SJSA1 (cell line): ENCODE data around the gene AMOTL1. TPM values are rescaled to one million over a fixed set of nuclear protein-coding genes. Genes with fewer than 3 reads are reported as not detected.

Experiments used
- DNase-seq, 2 experiments: peaks; one replicate each; pipeline ENCODE4 v3.0.0-alpha.2; 2015 to 2020; ENCODE audit warnings: low spot score in 2 of 2, low read depth in 1 of 2
- H3K27ac ChIP-seq: fragments of 250-450 bp; sonication (Bioruptor Pico); 2 replicates; pipeline ENCODE4 v1.5.1; 2020; ENCODE audit warnings: mild to moderate bottlenecking, moderate library complexity
- H3K27me3 ChIP-seq: fragments of 250-450 bp; sonication (Bioruptor Pico); replicated peaks from 2 replicates; pipeline ENCODE4 v1.5.1; 2020; ENCODE audit warnings: mild to moderate bottlenecking, moderate library complexity
- H3K36me3 ChIP-seq: fragments of 250-450 bp; sonication (Bioruptor Pico); 2 replicates; pipeline ENCODE4 v1.5.1; 2020; ENCODE audit warnings: mild to moderate bottlenecking
- H3K4me1 ChIP-seq: fragments of 250-450 bp; sonication (Bioruptor Pico); replicated peaks from 2 replicates; pipeline ENCODE4 v1.6.1; 2021; ENCODE audit warnings: mild to moderate bottlenecking
- H3K4me3 ChIP-seq: fragments of 250-450 bp; sonication (Bioruptor Pico); 2 replicates; pipeline ENCODE4 v1.5.1; 2020; ENCODE audit warnings: mild to moderate bottlenecking
- H3K9me3 ChIP-seq: fragments of 250-450 bp; sonication (Bioruptor Pico); replicated peaks from 2 replicates; pipeline ENCODE4 v1.5.1; 2020; ENCODE audit warnings: mild to moderate bottlenecking
- total RNA-seq: library from RNA; depleted of rRNA; stranded (reverse); fragments of >200 nt; shearing (Covaris generic); gene quantifications from 2 replicates; pipeline ENCODE4 v1.2.3, GENCODE V29; 2014

Gene AMOTL1
- total RNA-seq, 1 experiment from 2014 or later: 14.8 TPM

GRCh38 chr11:94820480-94820879, 52.3 kb downstream of the AMOTL1 start:
- Histone ChIP-seq H3K36me3 (no peaks in the 10 kb centered on the region; the same call in none of the 2 replicates), H3K27ac (no peak overlapping the region), H3K9me3 (no peaks in the 10 kb centered on the region), H3K4me3 (no peak overlapping the region), H3K4me1 (no peaks in the 10 kb centered on the region), H3K27me3 (no peaks in the 10 kb centered on the region)
- DNase-seq: no peak

GRCh38 chr11:94821439-94821838, 53.3 kb downstream of the AMOTL1 start:
- no peak for DNase-seq
- H3K27ac ChIP-seq: no peak overlapping the region
- H3K4me3 ChIP-seq: no peak overlapping the region
- H3K9me3 ChIP-seq: no peaks in the 10 kb centered on the region
- H3K27me3 ChIP-seq: no peaks in the 10 kb centered on the region
- no peaks in the 10 kb centered on the region for H3K4me1 ChIP-seq
- no peaks in the 10 kb centered on the region; the same call in none of the 2 replicates for H3K36me3 ChIP-seq

GRCh38 chr11:94822080-94822479, 53.9 kb downstream of the AMOTL1 start:
- no peaks in the 10 kb centered on the region for H3K9me3 ChIP-seq
- H3K4me3 ChIP-seq: no peak overlapping the region
- DNase-seq: no peak
- no peaks in the 10 kb centered on the region for H3K27me3 ChIP-seq
- H3K4me1 ChIP-seq: no peaks in the 10 kb centered on the region
- H3K36me3 ChIP-seq: no peaks in the 10 kb centered on the region; the same call in none of the 2 replicates
- H3K27ac ChIP-seq: no peak overlapping the region

GRCh38 chr11:94823102-94823732, 55.1 kb downstream of the AMOTL1 start:
- H3K27ac ChIP-seq: no peak overlapping the region
- DNase-seq: no peak
- no peaks in the 10 kb centered on the region for H3K4me1 ChIP-seq
- H3K36me3 ChIP-seq: no peaks in the 10 kb centered on the region; the same call in none of the 2 replicates
- no peak overlapping the region for H3K4me3 ChIP-seq
- H3K9me3 ChIP-seq: no peaks in the 10 kb centered on the region
- no peaks in the 10 kb centered on the region for H3K27me3 ChIP-seq

GRCh38 chr11:94825031-94825430, 56.9 kb downstream of the AMOTL1 start:
- H3K4me1 ChIP-seq: no peaks in the 10 kb centered on the region
- no peaks in the 10 kb centered on the region; the same call in none of the 2 replicates for H3K36me3 ChIP-seq

GRCh38 chr11:94825481-94825880, 57.3 kb downstream of the AMOTL1 start:
- Histone ChIP-seq H3K4me3 (no peak overlapping the region), H3K4me1 (no peaks in the 10 kb centered on the region), H3K36me3 (no peaks in the 10 kb centered on the region; the same call in none of the 2 replicates), H3K9me3 (no peaks in the 10 kb centered on the region), H3K27ac (no peak overlapping the region), H3K27me3 (no peaks in the 10 kb centered on the region)
- DNase-seq: no peak

More at GRCh38 chr11:94825031-94825430, 56.9 kb downstream of the AMOTL1 start:
- H3K9me3 ChIP-seq: no peaks in the 10 kb centered on the region
- H3K4me3 ChIP-seq: no peak overlapping the region
- H3K27ac ChIP-seq: no peak overlapping the region
- DNase-seq: no peak
- no peaks in the 10 kb centered on the region for H3K27me3 ChIP-seq

- Histone ChIP-seq H3K36me3 (no peaks in the 10 kb centered on the region; the same call in none of the 2 replicates), H3K27ac (no peak overlapping the region), H3K27me3 (no peaks in the 10 kb centered on the region), H3K4me1 (no peaks in the 10 kb centered on the region), H3K9me3 (no peaks in the 10 kb centered on the region), H3K4me3 (no peak overlapping the region)
- DNase-seq: no peak
Observed at GRCh38 chr11:94826415-94826814, 58.3 kb downstream of the AMOTL1 start.

- no peak for DNase-seq
- H3K9me3 ChIP-seq: no peaks in the 10 kb centered on the region
- H3K4me1 ChIP-seq: no peaks in the 10 kb centered on the region
- H3K4me3 ChIP-seq: no peak overlapping the region
- no peaks in the 10 kb centered on the region for H3K27me3 ChIP-seq
- H3K36me3 ChIP-seq: peaks cover 3% of the 10 kb centered on the region
- H3K27ac ChIP-seq: no peak overlapping the region
Observed at GRCh38 chr11:94828088-94828487, 59.9 kb downstream of the AMOTL1 start.

- Histone ChIP-seq H3K4me1 (peaks cover 17% of the 10 kb centered on the region), H3K27ac (no peak overlapping the region), H3K4me3 (no peak overlapping the region), H3K9me3 (no peaks in the 10 kb centered on the region), H3K36me3 (0 out of 2 replicates have a peak, but pooled peaks cover 3% of the 10 kb centered on the region), H3K27me3 (no peaks in the 10 kb centered on the region)
- DNase-seq: no peak
Observed at GRCh38 chr11:94830722-94831510, 62.8 kb downstream of the AMOTL1 start.

- no peaks in the 10 kb centered on the region for H3K27me3 ChIP-seq
- no peak overlapping the region for H3K4me3 ChIP-seq
- 0 out of 2 replicates have a peak, but pooled peaks cover 3% of the 10 kb centered on the region for H3K36me3 ChIP-seq
- no peaks in the 10 kb centered on the region for H3K9me3 ChIP-seq
- H3K4me1 ChIP-seq: peaks cover 22% of the 10 kb centered on the region
- no peak for DNase-seq
- no peak overlapping the region for H3K27ac ChIP-seq
Observed at GRCh38 chr11:94831529-94831928, 63.4 kb downstream of the AMOTL1 start.

- no peaks in the 10 kb centered on the region for H3K27me3 ChIP-seq
- H3K4me1 ChIP-seq: peaks cover 22% of the 10 kb centered on the region
- no peaks in the 10 kb centered on the region for H3K9me3 ChIP-seq
- no peak overlapping the region for H3K4me3 ChIP-seq
- DNase-seq: no peak
- no peak overlapping the region for H3K27ac ChIP-seq
- 0 out of 2 replicates have a peak, but pooled peaks cover 3% of the 10 kb centered on the region for H3K36me3 ChIP-seq
Observed at GRCh38 chr11:94832604-94833235, 64.6 kb downstream of the AMOTL1 start.

- DNase-seq: peak; percentile 46 to 70
- no peaks in the 10 kb centered on the region for H3K27me3 ChIP-seq
- H3K9me3 ChIP-seq: no peaks in the 10 kb centered on the region
- 0 out of 2 replicates have a peak, but pooled peaks cover 3% of the 10 kb centered on the region for H3K36me3 ChIP-seq
- H3K4me1 ChIP-seq: peaks cover 25% of the 10 kb centered on the region
- peak overlapping the region; percentile 71 for H3K27ac ChIP-seq
- H3K4me3 ChIP-seq: no peak overlapping the region
Observed at GRCh38 chr11:94834911-94835593, 66.9 kb downstream of the AMOTL1 start.

- DNase-seq: no peak
- peaks cover 25% of the 10 kb centered on the region for H3K4me1 ChIP-seq
- no peaks in the 10 kb centered on the region for H3K27me3 ChIP-seq
- 0 out of 2 replicates have a peak, but pooled peaks cover 3% of the 10 kb centered on the region for H3K36me3 ChIP-seq
- peak overlapping the region; percentile 71 for H3K27ac ChIP-seq
- no peak overlapping the region for H3K4me3 ChIP-seq
- H3K9me3 ChIP-seq: no peaks in the 10 kb centered on the region
Observed at GRCh38 chr11:94835594-94835927, 67.4 kb downstream of the AMOTL1 start.
